Hippocampal formation (tissue), 2 donors: ENCODE data around the gene SERPINA1.
A peak's percentile ranks its signal among the peaks of the same experiment; 100 is the strongest.

Source experiments
- DNase-seq, 2 donors: peaks; one replicate each; lab custom pipeline; 2025; lab: John Stamatoyannopoulos, UW

The SERPINA1 gene

GRCh38 chr14:94397289-94398181 is 9.1 kb upstream of the SERPINA1 start:
- DNase-seq = no peak

GRCh38 chr14:94396628-94397225 is 8.3 kb upstream of the SERPINA1 start:
- no peak for DNase-seq

DNA sequence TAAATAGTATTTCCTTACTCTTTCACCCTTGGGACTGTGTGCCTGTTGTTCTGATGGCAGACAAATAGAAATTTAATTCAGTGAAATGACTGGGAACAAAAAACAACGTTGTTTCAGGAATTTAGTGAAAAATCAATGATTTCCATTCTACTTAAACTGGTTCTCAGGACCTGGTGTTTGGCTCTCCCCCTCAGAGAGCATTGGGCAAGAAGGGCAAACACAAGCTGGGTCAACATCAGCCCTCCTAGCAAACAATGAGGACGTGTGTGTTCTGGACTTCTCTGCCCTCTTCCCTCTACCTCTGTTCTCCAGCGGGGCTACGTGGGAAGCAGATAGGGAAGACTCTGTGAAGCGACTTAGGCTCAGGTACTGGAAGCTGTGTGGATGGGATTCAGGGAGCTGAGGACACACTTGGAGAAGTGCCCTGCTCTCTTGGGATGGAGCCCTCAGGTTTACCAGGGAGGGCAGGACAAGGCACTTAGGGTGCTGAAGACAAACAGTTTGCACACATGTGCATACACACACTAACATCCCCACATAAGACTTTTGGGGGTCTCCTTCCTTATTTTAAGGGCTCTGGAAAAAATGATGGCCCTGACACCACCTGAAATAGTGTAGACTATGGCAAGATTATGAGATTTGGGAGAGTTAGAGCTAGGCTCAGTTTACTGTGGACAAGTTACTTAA is 7.6 kb upstream of the SERPINA1 start:
- DNase-seq = no peak

DNA sequence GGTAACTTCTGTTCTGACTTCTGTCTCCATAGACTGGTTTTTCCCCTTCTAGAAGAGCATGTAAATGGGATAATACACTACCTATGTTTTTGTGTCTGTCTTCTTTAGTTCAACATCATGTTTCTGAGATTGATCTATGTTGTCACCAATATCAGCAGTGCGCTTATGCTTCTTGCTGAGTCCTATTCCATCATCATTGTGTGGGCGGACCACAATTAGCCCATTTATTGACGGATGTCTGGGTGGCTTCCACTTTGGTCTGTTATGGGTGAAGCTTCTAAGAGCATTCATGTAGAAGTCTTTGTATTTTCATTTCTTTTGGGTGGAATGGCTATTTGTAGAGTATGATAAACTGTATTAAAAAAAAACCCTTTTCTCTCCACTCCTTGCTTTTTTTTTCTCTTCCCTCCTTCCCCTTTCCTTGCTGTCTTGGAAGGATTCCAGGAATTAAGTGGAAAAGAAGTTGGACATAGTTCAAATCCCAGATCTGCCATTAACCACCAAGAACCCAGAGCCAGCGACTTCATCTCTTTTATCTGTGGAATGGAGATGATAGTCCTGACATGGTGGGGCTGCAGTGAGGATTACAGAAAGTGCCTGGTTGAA is 7.0 kb upstream of the SERPINA1 start:
- no peak for DNase-seq

- peak; percentile 9 to 28 for DNase-seq
Observed at GRCh38 chr14:94394581-94395207, 6.3 kb upstream of the SERPINA1 start.

GRCh38 chr14:94394025-94394493 is 5.7 kb upstream of the SERPINA1 start:
- DNase-seq = no peak

- no peak for DNase-seq
Observed at GRCh38 chr14:94393474-94393873, 5.1 kb upstream of the SERPINA1 start.

DNA sequence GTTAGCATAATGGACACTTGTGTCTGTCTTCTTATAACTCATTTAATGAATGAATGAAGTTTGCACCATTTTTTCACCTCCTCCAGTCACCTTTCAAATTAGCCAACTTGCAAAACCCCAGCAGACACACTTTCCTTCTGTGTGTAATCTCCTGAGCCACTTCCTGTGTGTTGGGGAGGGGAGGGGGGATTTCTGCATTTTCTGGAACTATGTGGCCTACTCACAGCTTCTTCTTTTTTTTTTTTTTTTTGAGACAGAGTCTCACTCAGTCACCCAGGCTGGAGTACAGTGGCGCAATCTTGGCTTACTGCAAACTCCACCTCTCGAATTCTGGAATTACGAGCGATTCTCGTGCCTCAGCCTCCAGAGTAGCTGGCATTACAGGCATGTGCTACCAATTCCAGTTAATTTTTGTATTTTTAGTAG is 4.1 kb upstream of the SERPINA1 start:
- peak in 1 of 2 donors; percentile 4 for DNase-seq

- DNase-seq = no peak
Observed at GRCh38 chr14:94391281-94391975, 3.0 kb upstream of the SERPINA1 start.

- peak in 1 of 2 donors; percentile 34 for DNase-seq
Observed at GRCh38 chr14:94390372-94391086, 2.1 kb upstream of the SERPINA1 start.

DNA sequence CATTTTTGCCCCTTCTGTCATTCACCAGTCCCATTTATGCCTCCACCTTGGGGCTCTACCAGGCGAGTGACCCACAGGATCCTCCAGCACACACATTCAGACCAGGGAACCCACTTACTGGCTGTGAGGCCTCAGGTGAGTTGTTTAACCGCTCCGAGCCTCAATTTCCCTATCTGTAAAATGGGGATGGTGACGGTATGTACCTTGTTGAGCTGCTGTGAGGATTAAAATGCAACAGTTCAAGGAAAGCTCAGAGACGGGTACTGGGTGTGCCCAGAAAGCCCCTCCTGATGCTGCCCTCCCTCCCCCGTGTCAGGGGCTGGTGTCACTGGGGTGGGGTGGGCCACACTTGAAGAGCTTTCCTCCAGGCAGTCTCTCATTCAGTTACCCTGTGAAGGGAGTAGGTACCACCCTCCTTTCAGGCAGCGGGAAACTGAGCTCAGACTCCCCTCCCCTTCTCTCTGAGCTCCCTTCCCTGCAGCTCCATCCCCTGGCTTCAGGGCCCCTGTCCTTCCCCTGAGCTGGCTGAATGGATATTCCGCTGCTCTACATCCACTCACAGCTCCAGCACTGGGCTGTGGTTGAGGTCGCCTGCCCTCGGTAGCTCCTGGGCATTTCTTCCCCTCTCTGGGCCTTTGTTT is 1.4 kb upstream of the SERPINA1 start:
- DNase-seq = no peak

- DNase-seq = no peak
Observed at GRCh38 chr14:94389104-94389469, 685 bp upstream of the SERPINA1 start.

GRCh38 chr14:94388027-94388383 is 397 bp downstream of the SERPINA1 start:
- no peak for DNase-seq

GRCh38 chr14:94387051-94388026 is 1.1 kb downstream of the SERPINA1 start:
- DNase-seq = no peak

GRCh38 chr14:94386085-94387031 is 2.0 kb downstream of the SERPINA1 start:
- DNase-seq = no peak

DNA sequence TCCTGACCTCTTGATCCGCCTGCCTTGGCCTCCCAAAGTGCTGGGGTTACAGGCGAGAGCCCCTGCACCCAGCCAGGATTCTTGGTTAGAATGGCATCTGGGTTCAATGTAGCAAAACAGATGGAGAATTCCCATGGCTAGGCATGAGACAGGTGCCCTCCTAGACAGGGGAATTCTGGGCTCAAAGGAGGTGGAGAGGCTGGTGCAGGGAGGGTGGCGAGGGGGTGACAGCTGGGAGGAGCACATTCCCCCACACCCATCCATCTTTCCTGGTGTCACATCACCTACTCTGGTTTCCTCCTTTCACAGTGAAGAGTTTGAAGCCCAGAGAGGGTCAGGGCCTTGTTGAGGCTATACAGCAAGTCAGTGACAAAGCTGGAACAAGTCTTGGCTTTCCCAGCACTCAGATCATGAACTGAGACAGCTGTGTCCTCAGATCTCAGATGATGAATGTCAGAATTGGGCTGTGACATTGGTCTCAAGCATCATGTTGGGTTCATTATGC is 2.8 kb downstream of the SERPINA1 start:
- no peak for DNase-seq

DNA sequence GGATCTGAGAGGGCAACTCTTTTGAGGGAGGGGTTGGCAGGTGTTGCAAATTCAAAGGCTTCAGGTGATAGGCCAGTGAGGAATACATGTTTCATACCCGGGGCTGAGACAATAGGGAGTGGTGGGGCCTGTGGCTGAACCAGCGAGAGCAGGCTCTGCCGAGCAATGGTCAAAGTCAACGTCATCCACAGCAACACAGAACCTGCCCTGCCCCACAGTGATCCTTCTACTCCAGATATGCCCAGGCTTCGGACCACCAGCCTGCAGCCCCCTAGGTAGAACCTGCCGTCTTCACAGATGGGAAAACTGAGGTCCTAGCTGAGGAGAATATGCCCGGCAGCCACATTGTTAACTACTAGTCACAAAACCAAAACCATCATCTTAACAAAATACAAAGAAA is 4.1 kb downstream of the SERPINA1 start:
- no peak for DNase-seq

- DNase-seq = no peak
Observed at GRCh38 chr14:94383777-94384176, 4.6 kb downstream of the SERPINA1 start.
